Activated naive CD8-positive, alpha-beta T cell (primary cell): ENCODE data around the gene CYP26B1.

Experiments used
- H3K27ac Mint-ChIP-seq: one replicate; pipeline ENCODE4 v1.8.0; 2021; ENCODE audit warnings: mixed read lengths
- H3K27me3 Mint-ChIP-seq: one replicate; pipeline ENCODE4 v1.8.0; 2021; ENCODE audit warnings: mixed read lengths
- H3K36me3 Mint-ChIP-seq: one replicate; pipeline ENCODE4 v1.8.0; 2021; ENCODE audit warnings: mixed read lengths
- H3K4me1 Mint-ChIP-seq: one replicate; pipeline ENCODE4 v1.8.0; 2021; ENCODE audit warnings: low read depth, mixed read lengths
- H3K4me3 Mint-ChIP-seq: one replicate; pipeline ENCODE4 v1.8.0; 2021; ENCODE audit warnings: mild to moderate bottlenecking, mixed read lengths
- H3K9me3 Mint-ChIP-seq: one replicate; pipeline ENCODE4 v1.8.0; 2021; ENCODE audit warnings: low read depth, mixed read lengths

CYP26B1 gene

GRCh38 chr2:72083751-72084583, 63.7 kb downstream of the CYP26B1 start:
- no peaks in the 10 kb centered on the region for H3K9me3 Mint-ChIP-seq
- no peaks in the 10 kb centered on the region for H3K36me3 Mint-ChIP-seq

DNA sequence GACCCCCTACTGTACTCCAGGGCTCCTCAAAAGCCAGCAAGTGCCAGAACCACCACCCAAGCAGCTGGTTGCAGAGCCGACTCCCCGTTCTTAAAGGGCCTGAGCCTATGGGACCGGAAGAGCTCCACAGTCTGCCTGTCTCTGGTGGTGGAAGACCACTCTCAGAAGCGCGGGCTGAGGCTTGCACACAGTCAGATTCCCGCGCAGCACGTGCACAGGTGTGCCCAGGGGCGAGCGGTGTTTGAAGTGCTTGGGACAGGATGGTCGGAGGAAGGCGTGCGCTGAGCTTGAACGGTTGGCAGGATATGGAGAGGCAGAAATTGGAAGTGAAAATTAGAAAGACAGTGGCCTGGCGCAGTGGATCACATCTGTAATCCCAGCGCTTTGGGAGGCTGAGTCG, 64.8 kb downstream of the CYP26B1 start:
- H3K27me3 Mint-ChIP-seq = peaks cover 4% of the 10 kb centered on the region
- no peaks in the 10 kb centered on the region for H3K4me1 Mint-ChIP-seq
- no peak overlapping the region for H3K4me3 Mint-ChIP-seq
- H3K27ac Mint-ChIP-seq = no peak overlapping the region
- no peaks in the 10 kb centered on the region for H3K9me3 Mint-ChIP-seq
- H3K36me3 Mint-ChIP-seq = no peaks in the 10 kb centered on the region

More at GRCh38 chr2:72083751-72084583, 63.7 kb downstream of the CYP26B1 start:
- Mint-ChIP-seq H3K4me1 (no peaks in the 10 kb centered on the region), H3K4me3 (no peak overlapping the region), H3K27ac (no peak overlapping the region), H3K27me3 (peaks cover 4% of the 10 kb centered on the region)

DNA sequence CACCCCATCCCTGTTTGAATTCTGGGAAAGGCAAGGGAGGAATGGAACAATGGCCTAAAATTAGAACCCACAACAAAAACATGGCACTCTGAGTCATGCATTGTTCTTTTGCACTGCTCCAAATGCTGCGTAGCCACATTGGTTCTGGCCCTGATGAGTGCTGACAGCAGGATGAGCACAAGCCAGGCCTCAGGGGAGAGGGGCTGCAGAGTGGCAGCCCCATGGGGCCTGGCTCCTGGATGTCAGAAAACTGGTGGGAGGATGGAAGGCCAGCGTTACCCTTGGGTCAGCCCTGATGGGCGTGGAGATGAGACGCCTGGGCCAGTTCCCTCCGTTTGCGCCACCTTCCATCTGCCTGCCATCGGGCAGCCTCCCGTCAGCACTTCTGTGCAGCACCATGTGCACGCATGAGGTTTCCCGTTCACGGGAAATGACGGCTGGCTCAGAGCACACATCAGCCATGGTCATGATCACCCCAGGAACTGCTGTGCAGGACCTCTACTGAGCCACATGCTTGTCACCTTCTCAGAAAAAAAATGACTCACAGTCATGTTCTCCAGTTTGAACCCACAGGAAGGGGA, 65.6 kb downstream of the CYP26B1 start:
- H3K4me3 Mint-ChIP-seq = no peak overlapping the region
- H3K9me3 Mint-ChIP-seq = no peaks in the 10 kb centered on the region
- H3K27ac Mint-ChIP-seq = no peak overlapping the region

GRCh38 chr2:72081451-72081850, 66.2 kb downstream of the CYP26B1 start:
- H3K27ac Mint-ChIP-seq = no peak overlapping the region
- H3K36me3 Mint-ChIP-seq = no peaks in the 10 kb centered on the region
- H3K27me3 Mint-ChIP-seq = peaks cover 6% of the 10 kb centered on the region
- H3K4me3 Mint-ChIP-seq = no peak overlapping the region
- no peaks in the 10 kb centered on the region for H3K9me3 Mint-ChIP-seq
- no peaks in the 10 kb centered on the region for H3K4me1 Mint-ChIP-seq

More for the DNA sequence above, 65.6 kb downstream of the CYP26B1 start:
- peaks cover 6% of the 10 kb centered on the region for H3K27me3 Mint-ChIP-seq
- H3K4me1 Mint-ChIP-seq = no peaks in the 10 kb centered on the region
- H3K36me3 Mint-ChIP-seq = no peaks in the 10 kb centered on the region

DNA sequence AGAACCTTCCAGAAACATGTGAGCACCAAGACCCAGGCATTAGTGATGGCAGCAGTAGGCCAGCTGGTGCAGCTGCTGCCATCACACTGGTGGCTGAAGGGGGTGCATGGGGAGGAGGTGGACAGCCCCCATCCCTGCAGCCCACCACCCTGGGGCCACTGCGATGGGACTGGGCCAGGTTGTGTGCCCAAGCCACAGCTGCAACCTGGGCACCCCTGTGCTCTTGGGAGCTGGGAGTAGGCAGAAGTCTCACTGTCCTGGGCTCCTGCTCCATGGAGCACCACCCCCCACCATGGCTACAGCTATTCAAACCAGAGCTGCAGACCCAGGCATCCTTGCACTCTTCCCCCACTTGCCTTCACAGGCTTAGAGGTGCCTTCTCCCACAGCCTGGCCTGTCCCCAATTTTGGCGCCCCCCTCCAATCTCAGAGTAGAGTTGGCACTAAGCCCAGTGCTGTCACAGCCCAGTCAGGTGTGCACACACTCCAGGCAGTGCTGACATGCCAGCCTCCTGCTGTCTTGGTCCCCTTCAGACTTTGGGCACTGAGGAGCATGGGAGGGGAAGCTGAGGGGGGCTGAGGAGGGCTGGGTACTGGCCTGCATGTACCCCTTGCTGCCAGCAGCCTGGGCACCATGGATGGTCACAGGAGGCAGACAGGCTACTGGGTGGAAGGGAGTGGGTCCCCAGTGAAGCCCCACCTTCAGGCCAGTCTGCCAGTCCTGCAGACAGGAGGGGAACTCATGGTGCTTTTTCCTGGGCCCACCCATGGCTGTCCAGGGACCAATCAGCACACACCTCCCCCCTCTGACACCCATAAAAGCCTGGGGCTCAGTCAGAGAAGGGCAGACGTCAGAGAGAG, 67.1 kb downstream of the CYP26B1 start:
- peaks cover 11% of the 10 kb centered on the region for H3K27me3 Mint-ChIP-seq
- no peaks in the 10 kb centered on the region for H3K4me1 Mint-ChIP-seq
- H3K36me3 Mint-ChIP-seq = no peaks in the 10 kb centered on the region
- H3K4me3 Mint-ChIP-seq = no peak overlapping the region
- no peaks in the 10 kb centered on the region for H3K9me3 Mint-ChIP-seq
- H3K27ac Mint-ChIP-seq = no peak overlapping the region
